22Rv1 (cell line): ENCODE data around the gene GRIP2.

Experiments used
- CTCF ChIP-seq: fragments of 450-650 bp; IDR thresholded peaks from 2 replicates; pipeline ENCODE4 v1.5.1; 2017; ENCODE audit warnings: mild to moderate bottlenecking
- ZFX ChIP-seq: fragments of 450-650 bp; IDR thresholded peaks from 2 replicates; pipeline ENCODE4 v1.6.1; 2017; ENCODE audit warnings: antibody characterized with exemption, borderline replicate concordance

DNA sequence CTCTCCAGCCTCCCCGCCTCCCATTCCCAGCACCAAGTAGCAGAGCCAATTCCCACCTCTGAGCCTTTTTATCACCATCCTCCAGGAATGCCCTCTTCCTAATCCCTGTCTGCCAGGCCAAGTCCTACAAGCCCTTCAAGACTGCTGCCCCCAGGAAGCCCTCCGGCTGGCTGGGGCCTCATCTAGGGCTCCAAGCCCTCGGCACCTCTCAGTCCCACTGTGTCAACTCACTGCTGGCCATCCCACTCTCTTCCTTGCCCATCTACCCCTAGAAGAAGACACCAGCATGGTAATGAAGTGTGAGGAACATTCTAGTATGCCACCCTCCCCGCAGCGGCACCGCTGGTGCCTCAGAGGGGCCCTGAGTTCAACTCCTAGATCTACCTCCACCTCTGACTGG lies 10.0 kb upstream of the GRIP2 start:
- TF ChIP-seq CTCF, result no peak
- TF ChIP-seq ZFX, result no peak
